Mesenchymal stem cell (in vitro differentiated cells and primary cell): ENCODE data around the gene HERC2.

Experiments used
- DNase-seq: peaks from one replicate; pipeline ENCODE4 v3.0.0-alpha.2; 2013
- H2AFZ ChIP-seq: one replicate; pipeline ENCODE4 v1.6.1; 2013; ENCODE audit warnings: low read depth, mild to moderate bottlenecking, control low read depth, inconsistent platforms, low read length, moderate library complexity
- H2AK5ac ChIP-seq: 2 replicates; pipeline ENCODE4 v1.6.1; 2013; ENCODE audit warnings: low read length, moderate library complexity, mild to moderate bottlenecking, inconsistent platforms; ENCODE audit not compliant: severe bottlenecking
- H2BK120ac ChIP-seq: one replicate; pipeline ENCODE4 v1.6.1; 2013; ENCODE audit warnings: low read depth, mild to moderate bottlenecking, inconsistent platforms, low read length, moderate library complexity
- H2BK12ac ChIP-seq, 2 experiments: one replicate each; pipeline ENCODE4 v1.6.1; 2013; ENCODE audit warnings: inconsistent platforms in 2 of 2, low read length in 2 of 2, mild to moderate bottlenecking in 2 of 2, moderate library complexity in 2 of 2, control low read depth in 1 of 2
- H2BK15ac ChIP-seq: one replicate; pipeline ENCODE4 v1.6.1; 2013; ENCODE audit warnings: mild to moderate bottlenecking, low read depth, inconsistent platforms; ENCODE audit not compliant: poor library complexity, severe bottlenecking
- H2BK5ac ChIP-seq: 2 replicates; pipeline ENCODE4 v1.6.1; 2013; ENCODE audit warnings: low read depth, mild to moderate bottlenecking, low read length, control low read depth, inconsistent platforms; ENCODE audit not compliant: poor library complexity, severe bottlenecking
- H3K14ac ChIP-seq, 2 experiments: one replicate each; pipeline ENCODE4 v1.6.1; 2013; ENCODE audit warnings: inconsistent platforms in 2 of 2, low read length in 2 of 2, control low read depth in 1 of 2, mild to moderate bottlenecking in 1 of 2, moderate library complexity in 1 of 2
- H3K18ac ChIP-seq, 2 experiments: one replicate each; pipeline ENCODE4 v1.6.1; 2013; ENCODE audit warnings: inconsistent platforms in 2 of 2, low read length in 2 of 2, control low read depth in 1 of 2, low read depth in 1 of 2, mild to moderate bottlenecking in 1 of 2
- H3K23ac ChIP-seq, 2 experiments: one replicate each; pipeline ENCODE4 v1.6.1; 2013; ENCODE audit warnings: inconsistent platforms in 2 of 2, low read length in 2 of 2, mild to moderate bottlenecking in 2 of 2, moderate library complexity in 2 of 2, control low read depth in 1 of 2
- H3K27ac ChIP-seq: 2 replicates; pipeline ENCODE4 v1.5.1; 2013; ENCODE audit warnings: mild to moderate bottlenecking, moderate library complexity, low read length, control low read depth, inconsistent platforms; ENCODE audit not compliant: poor library complexity, severe bottlenecking
- H3K27me3 ChIP-seq, 2 experiments: 2 replicates each; pipeline versions ENCODE4 v1.6.1 to v1.7.0; 2013; ENCODE audit warnings: low read length in 2 of 2, mild to moderate bottlenecking in 2 of 2, moderate library complexity in 2 of 2, control low read depth in 1 of 2, inconsistent platforms in 1 of 2; ENCODE audit not compliant: control insufficient read depth in 1 of 2, insufficient read depth in 1 of 2
- H3K36me3 ChIP-seq, 2 experiments: 2 replicates each; pipeline versions ENCODE4 v1.6.1 to v1.7.0; 2013; ENCODE audit warnings: low read length in 2 of 2, control low read depth in 1 of 2, inconsistent platforms in 1 of 2, low read depth in 1 of 2, mild to moderate bottlenecking in 1 of 2; ENCODE audit not compliant: insufficient read depth in 2 of 2, control insufficient read depth in 1 of 2
- H3K4ac ChIP-seq, 2 experiments: one replicate each; pipeline ENCODE4 v1.6.1; 2013; ENCODE audit warnings: inconsistent platforms in 2 of 2, low read length in 2 of 2, mild to moderate bottlenecking in 2 of 2, moderate library complexity in 2 of 2, control low read depth in 1 of 2, low read depth in 1 of 2
- H3K4me1 ChIP-seq: 2 replicates; pipeline ENCODE4 v1.6.1; 2013; ENCODE audit warnings: low read depth, low read length, control low read depth; ENCODE audit not compliant: control insufficient read depth, insufficient read depth
- H3K4me2 ChIP-seq: 2 replicates; pipeline ENCODE4 v1.6.1; 2013; ENCODE audit warnings: low read length, mild to moderate bottlenecking, inconsistent platforms; ENCODE audit not compliant: poor library complexity, severe bottlenecking
- H3K4me3 ChIP-seq, 2 experiments: 2 replicates each; pipeline versions ENCODE4 v1.5.1 to v1.7.0; 2013; ENCODE audit warnings: low read length in 2 of 2, mild to moderate bottlenecking in 2 of 2, control low read depth in 1 of 2, low read depth in 1 of 2; ENCODE audit not compliant: insufficient read depth in 1 of 2
- H3K79me1 ChIP-seq: replicated peaks from 2 replicates; pipeline ENCODE4 v1.6.1; 2013; ENCODE audit warnings: mild to moderate bottlenecking, control low read depth, low read length, inconsistent platforms; ENCODE audit not compliant: poor library complexity, severe bottlenecking
- H3K9ac ChIP-seq: 2 replicates; pipeline ENCODE4 v1.7.0; 2013; ENCODE audit warnings: mild to moderate bottlenecking, low read length, moderate library complexity
- H3K9me3 ChIP-seq: 2 replicates; pipeline ENCODE4 v1.7.0; 2013; ENCODE audit warnings: mild to moderate bottlenecking, low read length; ENCODE audit not compliant: control insufficient read depth
- H4K8ac ChIP-seq: one replicate; pipeline ENCODE4 v1.6.1; 2013; ENCODE audit warnings: inconsistent platforms, mild to moderate bottlenecking, low read length, moderate library complexity
- H4K91ac ChIP-seq: one replicate; pipeline ENCODE4 v1.6.1; 2013; ENCODE audit warnings: mild to moderate bottlenecking, low read length, inconsistent platforms
- WGBS: methylation state at CpG from one replicate; pipeline ENCODE4 v1.1.7; 2013; ENCODE audit warnings: mixed read lengths; 5-methylcytosine and 5-hydroxymethylcytosine counted together

Gene HERC2

GRCh38 chr15:28103831-28104230 lies 218.1 kb downstream of the HERC2 start:
- Histone ChIP-seq H3K4me3 (no peak overlapping the region), H3K4me1 (peaks cover 26% of the 10 kb centered on the region), H3K14ac (no peak overlapping the region), H3K27ac (no peak overlapping the region), H3K4ac (no peak overlapping the region), H3K4me2 (no peak overlapping the region), H3K18ac (no peak overlapping the region), H3K27me3 (peaks cover 32 to 66% of the 10 kb centered on the region in 2 experiments), H2AFZ (no peak overlapping the region), H2BK15ac (no peak overlapping the region), H3K36me3 (no peaks in the 10 kb centered on the region), H2BK5ac (no peak overlapping the region), H2BK120ac (no peak overlapping the region), H3K9me3 (no peaks in the 10 kb centered on the region), H4K8ac (no peak overlapping the region), H4K91ac (no peak overlapping the region), H3K79me1 (no peaks in the 10 kb centered on the region), H3K9ac (no peak overlapping the region), H3K23ac (no peak overlapping the region), H2AK5ac (no peak overlapping the region), H2BK12ac (no peak overlapping the region)
- no peak for DNase-seq
- WGBS: 82% methylated on average over 10 of the region's 10 CpGs

DNA sequence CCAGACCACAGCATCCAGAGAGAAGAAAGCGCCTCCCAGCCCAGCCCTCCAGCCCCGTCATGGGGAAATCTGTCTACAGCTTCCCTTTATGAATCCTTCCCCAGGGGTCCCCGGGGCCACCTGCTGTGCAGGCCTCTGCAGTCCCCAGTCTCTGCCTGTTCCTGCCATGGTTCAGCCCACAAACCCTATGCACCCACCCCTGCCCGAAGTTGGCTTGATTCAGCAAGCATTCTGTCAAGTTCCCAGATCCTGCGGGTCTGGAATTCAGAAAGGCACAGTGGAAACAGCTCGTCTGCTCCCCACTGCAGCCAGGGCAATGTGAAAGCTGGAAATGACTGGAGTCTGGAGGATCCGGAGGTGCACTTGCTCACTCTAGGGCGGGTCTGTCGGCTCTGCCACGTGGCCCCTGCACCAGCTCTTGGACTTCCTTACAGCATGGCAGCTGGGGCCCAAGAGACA lies 220.0 kb downstream of the HERC2 start:
- WGBS: 73% methylated on average over 10 of the region's 10 CpGs
- H3K27me3 ChIP-seq: peaks cover 32 to 78% of the 10 kb centered on the region in 2 experiments
- H3K4me2 ChIP-seq: no peak overlapping the region
- H2BK15ac ChIP-seq: no peak overlapping the region
- no peak overlapping the region for H2AFZ ChIP-seq
- H3K9me3 ChIP-seq: no peaks in the 10 kb centered on the region
- no peak overlapping the region for H3K14ac ChIP-seq
- H3K27ac ChIP-seq: no peak overlapping the region
- H2BK120ac ChIP-seq: no peak overlapping the region
- H3K4ac ChIP-seq: no peak overlapping the region
- H2BK5ac ChIP-seq: no peak overlapping the region
- H2AK5ac ChIP-seq: no peak overlapping the region
- peaks cover 35% of the 10 kb centered on the region for H3K4me1 ChIP-seq
- H4K91ac ChIP-seq: no peak overlapping the region
- H4K8ac ChIP-seq: no peak overlapping the region
- H3K18ac ChIP-seq: no peak overlapping the region
- H3K9ac ChIP-seq: no peak overlapping the region
- no peaks in the 10 kb centered on the region for H3K79me1 ChIP-seq
- DNase-seq: no peak
- H3K36me3 ChIP-seq: no peaks in the 10 kb centered on the region
- H2BK12ac ChIP-seq: no peak overlapping the region
- H3K23ac ChIP-seq: no peak overlapping the region
- no peak overlapping the region for H3K4me3 ChIP-seq

GRCh38 chr15:28101201-28101600 lies 220.8 kb downstream of the HERC2 start:
- Histone ChIP-seq H3K4me1 (peaks cover 36% of the 10 kb centered on the region), H3K9me3 (no peaks in the 10 kb centered on the region), H3K23ac (no peak overlapping the region), H3K4ac (no peak overlapping the region), H3K4me2 (no peak overlapping the region), H2AK5ac (no peak overlapping the region), H3K9ac (no peak overlapping the region), H2BK12ac (no peak overlapping the region), H4K8ac (no peak overlapping the region), H3K27me3 (peaks cover 32 to 78% of the 10 kb centered on the region in 2 experiments), H2AFZ (no peak overlapping the region), H3K27ac (no peak overlapping the region), H3K36me3 (no peaks in the 10 kb centered on the region), H4K91ac (no peak overlapping the region), H2BK120ac (no peak overlapping the region), H3K18ac (no peak overlapping the region), H3K4me3 (no peak overlapping the region), H2BK5ac (no peak overlapping the region), H2BK15ac (peak overlapping the region; percentile 8), H3K79me1 (no peaks in the 10 kb centered on the region), H3K14ac (no peak overlapping the region)
- no peak for DNase-seq
- WGBS: 88% methylated on average over 7 of the region's 8 CpGs

GRCh38 chr15:28100516-28101195 lies 221.3 kb downstream of the HERC2 start:
- Histone ChIP-seq H3K4me3 (no peak overlapping the region), H3K4ac (no peak overlapping the region), H3K27me3 (peaks cover 30 to 78% of the 10 kb centered on the region in 2 experiments), H2AK5ac (no peak overlapping the region), H3K9ac (no peak overlapping the region), H4K8ac (no peak overlapping the region), H2BK12ac (no peak overlapping the region), H3K23ac (no peak overlapping the region), H3K27ac (no peak overlapping the region), H2BK15ac (no peak overlapping the region), H2AFZ (no peak overlapping the region), H3K14ac (peak overlapping the region in 1 of 2 experiments; percentile 5), H3K79me1 (no peaks in the 10 kb centered on the region), H4K91ac (no peak overlapping the region), H2BK120ac (no peak overlapping the region), H2BK5ac (no peak overlapping the region), H3K9me3 (no peaks in the 10 kb centered on the region), H3K4me2 (no peak overlapping the region), H3K36me3 (no peaks in the 10 kb centered on the region), H3K18ac (no peak overlapping the region), H3K4me1 (peaks cover 36% of the 10 kb centered on the region)
- DNase-seq: no peak
- WGBS: 86% methylated on average over 20 of the region's 20 CpGs
